GM12874 (cell line): Measurements from ENCODE around the gene MLC1.

Experiments used
- CTCF ChIP-seq: IDR thresholded peaks from 2 replicates; pipeline ENCODE4 v1.5.1; 2011; ENCODE audit warnings: low read depth, mild to moderate bottlenecking, control low read depth, low read length, moderate library complexity; ENCODE audit not compliant: insufficient read depth

MLC1 gene

DNA sequence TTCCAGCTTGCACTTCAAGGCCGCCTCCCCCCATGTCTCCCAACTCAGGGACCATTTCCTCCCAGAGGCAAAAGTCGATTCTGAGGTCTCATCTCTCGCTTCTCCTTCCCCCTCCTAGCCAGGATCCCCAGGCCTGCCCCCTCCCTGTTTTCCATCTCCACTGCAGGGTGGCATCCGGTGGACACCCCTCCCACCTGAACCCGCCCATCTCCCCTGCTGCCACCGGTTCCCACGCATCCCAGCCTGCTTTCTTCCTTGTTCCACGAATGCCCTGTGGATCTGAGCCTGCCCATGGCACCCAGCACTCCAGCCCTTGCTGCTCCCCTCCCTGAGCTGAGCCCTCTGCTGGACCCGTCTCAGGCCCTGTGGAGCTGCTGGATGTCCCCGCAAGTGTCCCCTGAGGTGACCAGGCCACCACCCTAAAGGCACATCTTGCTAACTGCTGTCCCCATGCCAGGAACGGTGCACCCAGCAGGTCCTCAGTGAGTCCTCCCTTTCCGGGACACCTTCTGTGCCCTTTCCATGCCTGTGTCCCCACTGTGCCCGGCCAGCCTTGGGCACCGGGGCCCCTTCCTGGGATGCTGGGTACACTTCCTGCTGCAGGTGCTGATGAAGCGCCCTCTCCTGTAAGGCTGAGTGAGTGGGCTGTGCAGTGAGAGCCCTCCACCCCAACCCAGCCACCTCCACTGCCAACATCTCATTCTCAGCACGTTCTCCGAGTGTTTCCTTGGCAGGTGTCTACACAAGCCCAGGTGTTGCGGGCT lies 73.6 kb downstream of the MLC1 start:
- no peak for TF ChIP-seq CTCF

- no peak for TF ChIP-seq CTCF
Measured at GRCh38 chr22:50010676-50011446, 74.4 kb downstream of the MLC1 start.

GRCh38 chr22:50009765-50010675 lies 75.2 kb downstream of the MLC1 start:
- no peak for TF ChIP-seq CTCF
